Vagina (tissue), 2 donors: ENCODE measurements around the gene DAO. TPM values are rescaled to one million over a fixed set of nuclear protein-coding genes. Genes with fewer than 3 reads are reported as not detected.

Experiments
- DNase-seq, 2 donors: peaks; one replicate each; pipeline ENCODE4 v3.0.0-alpha.2; 2017; ENCODE audit errors: extremely low spot score in 2 of 2
- H3K27ac ChIP-seq: fragments of 200-600 bp; sonication (generic); one replicate; pipeline ENCODE4 v1.5.1; 2019
- H3K27me3 ChIP-seq: fragments of 200-600 bp; sonication (generic); one replicate; pipeline ENCODE4 v1.5.1; 2019
- H3K36me3 ChIP-seq, 2 donors: fragments of 200-600 bp; sonication (generic); one replicate each; pipeline ENCODE4 v1.5.1; 2017 to 2019
- H3K4me1 ChIP-seq: fragments of 200-600 bp; sonication (generic); one replicate; pipeline ENCODE4 v1.5.1; 2019
- H3K4me3 ChIP-seq, 2 donors: fragments of 200-600 bp; sonication (generic); 1 replicate in 1 of 2; 2 replicates in 1 of 2; pipeline ENCODE4 v1.5.1; 2016 to 2019
- H3K9me3 ChIP-seq: fragments of 200-600 bp; sonication (generic); one replicate; pipeline ENCODE4 v1.5.1; 2019
- POLR2A ChIP-seq, 2 donors: fragments of 450-650 bp; IDR thresholded peaks; one replicate each; pipeline ENCODE4 v1.6.1; 2017; ENCODE audit warnings: antibody characterized with exemption in 2 of 2, mild to moderate bottlenecking in 2 of 2, moderate library complexity in 2 of 2
- POLR2AphosphoS5 ChIP-seq, 2 donors: sonication (generic); formaldehyde crosslinking; IDR thresholded peaks; one replicate each; pipeline ENCODE4 v1.9.0; 2017; ENCODE audit warnings: antibody characterized with exemption in 2 of 2, mild to moderate bottlenecking in 2 of 2, low read depth in 1 of 2; ENCODE audit not compliant: insufficient read depth in 1 of 2
- intact Hi-C: fragments of 100-400 bp; cut with DNase I; formaldehyde crosslinking; loops from one replicate; pipeline ENCODE4 v1.15.1; 2023
- total RNA-seq: library from RNA; depleted of rRNA; stranded (reverse); fragments of >200 nt; gene quantifications from one replicate; pipeline ENCODE4 v1.2.3, GENCODE V29; 2016
- TF ChIP-seq, protein P1 (sequence below), 3 experiments: fragments of 450-650 bp in 2 of 3; fragments of 200-600 bp in 1 of 3; sonication (generic) in 1 of 3; IDR thresholded peaks; one replicate each; pipeline ENCODE4 v1.5.1; 2017 to 2019; ENCODE audit warnings: antibody characterized with exemption in 3 of 3, mild to moderate bottlenecking in 2 of 3, moderate library complexity in 2 of 3

Gene DAO
- total RNA-seq, 1 donor from 2014 or later: not detected

GRCh38 chr12:108928695-108929094, 48.8 kb downstream of the DAO start:
- H3K4me1 ChIP-seq: no peaks in the 10 kb centered on the region
- H3K36me3 ChIP-seq: no peaks in the 10 kb centered on the region
- no peak overlapping the region for H3K4me3 ChIP-seq
- H3K9me3 ChIP-seq: no peaks in the 10 kb centered on the region
- no peak overlapping the region for H3K27ac ChIP-seq
- intact Hi-C loops: no loop called here
- no peak for DNase-seq
- TF ChIP-seq POLR2AphosphoS5 (IDR thresholded peaks at IDR 0.05; ENCODE audit: insufficient read depth in 1 of 2, low read depth in 1 of 2) (no peak), POLR2A (IDR thresholded peaks at IDR 0.05) (no peak)
- TF ChIP-seq, protein P1, sequence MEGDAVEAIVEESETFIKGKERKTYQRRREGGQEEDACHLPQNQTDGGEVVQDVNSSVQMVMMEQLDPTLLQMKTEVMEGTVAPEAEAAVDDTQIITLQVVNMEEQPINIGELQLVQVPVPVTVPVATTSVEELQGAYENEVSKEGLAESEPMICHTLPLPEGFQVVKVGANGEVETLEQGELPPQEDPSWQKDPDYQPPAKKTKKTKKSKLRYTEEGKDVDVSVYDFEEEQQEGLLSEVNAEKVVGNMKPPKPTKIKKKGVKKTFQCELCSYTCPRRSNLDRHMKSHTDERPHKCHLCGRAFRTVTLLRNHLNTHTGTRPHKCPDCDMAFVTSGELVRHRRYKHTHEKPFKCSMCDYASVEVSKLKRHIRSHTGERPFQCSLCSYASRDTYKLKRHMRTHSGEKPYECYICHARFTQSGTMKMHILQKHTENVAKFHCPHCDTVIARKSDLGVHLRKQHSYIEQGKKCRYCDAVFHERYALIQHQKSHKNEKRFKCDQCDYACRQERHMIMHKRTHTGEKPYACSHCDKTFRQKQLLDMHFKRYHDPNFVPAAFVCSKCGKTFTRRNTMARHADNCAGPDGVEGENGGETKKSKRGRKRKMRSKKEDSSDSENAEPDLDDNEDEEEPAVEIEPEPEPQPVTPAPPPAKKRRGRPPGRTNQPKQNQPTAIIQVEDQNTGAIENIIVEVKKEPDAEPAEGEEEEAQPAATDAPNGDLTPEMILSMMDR (IDR thresholded peaks at IDR 0.05): no peak
- no peaks in the 10 kb centered on the region for H3K27me3 ChIP-seq

DNA sequence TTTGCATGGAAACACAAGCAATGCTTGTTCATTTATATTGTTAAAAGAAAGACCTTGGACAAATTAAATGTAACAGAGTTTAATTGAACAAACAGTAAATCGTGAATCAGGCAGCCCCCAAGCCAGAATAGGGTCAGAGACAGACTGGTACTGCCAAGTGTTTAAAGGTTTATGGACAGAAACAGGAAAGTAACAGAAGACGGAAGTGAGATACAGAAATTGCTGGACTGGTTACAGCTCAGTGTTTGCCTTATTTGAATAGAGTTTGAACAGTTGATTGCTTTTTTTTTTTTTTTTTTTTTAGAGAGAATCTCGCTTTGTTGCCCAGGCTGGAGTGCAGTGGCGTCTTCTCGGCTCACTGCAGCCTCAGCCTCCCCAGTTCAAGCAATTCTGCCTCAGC, 50.3 kb downstream of the DAO start:
- no peak for DNase-seq
- no peaks in the 10 kb centered on the region for H3K36me3 ChIP-seq
- H3K27ac ChIP-seq: no peak overlapping the region
- H3K27me3 ChIP-seq: no peaks in the 10 kb centered on the region
- intact Hi-C loops: no loop called here
- no peaks in the 10 kb centered on the region for H3K9me3 ChIP-seq
- TF ChIP-seq, protein P1 (IDR thresholded peaks at IDR 0.05): no peak
- TF ChIP-seq POLR2A (IDR thresholded peaks at IDR 0.05) (no peak), POLR2AphosphoS5 (IDR thresholded peaks at IDR 0.05; ENCODE audit: insufficient read depth in 1 of 2, low read depth in 1 of 2) (no peak)
- no peaks in the 10 kb centered on the region for H3K4me1 ChIP-seq
- no peak overlapping the region for H3K4me3 ChIP-seq

DNA sequence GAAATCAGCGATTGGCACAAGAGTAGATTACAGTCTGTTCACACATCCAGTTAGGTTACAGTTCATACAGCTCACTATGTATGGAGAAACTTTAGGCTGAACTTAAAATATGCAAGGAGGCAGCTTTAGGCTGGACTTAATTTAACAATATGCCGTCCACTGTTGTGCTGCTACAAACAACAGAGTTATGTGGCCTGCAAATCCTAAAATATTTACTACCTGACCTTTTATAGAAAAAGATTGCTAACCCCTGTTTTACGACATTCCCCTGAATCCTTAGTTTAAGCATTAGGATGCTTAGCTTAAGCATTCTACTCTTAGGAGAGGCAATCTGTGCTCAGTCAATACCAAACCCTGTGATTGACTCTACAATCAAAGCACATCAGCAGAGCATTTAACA, 50.9 kb downstream of the DAO start:
- TF ChIP-seq POLR2AphosphoS5 (IDR thresholded peaks at IDR 0.05; ENCODE audit: insufficient read depth in 1 of 2, low read depth in 1 of 2) (no peak), POLR2A (IDR thresholded peaks at IDR 0.05) (no peak)
- TF ChIP-seq, protein P1 (IDR thresholded peaks at IDR 0.05): no peak
- no peak overlapping the region for H3K4me3 ChIP-seq
- no peaks in the 10 kb centered on the region for H3K4me1 ChIP-seq
- no peak for DNase-seq
- no peaks in the 10 kb centered on the region for H3K9me3 ChIP-seq
- H3K27me3 ChIP-seq: no peaks in the 10 kb centered on the region
- intact Hi-C loops: no loop called here
- no peaks in the 10 kb centered on the region for H3K36me3 ChIP-seq
- H3K27ac ChIP-seq: no peak overlapping the region

GRCh38 chr12:108933949-108934348, 54.1 kb downstream of the DAO start:
- no peak overlapping the region for H3K27ac ChIP-seq
- no peak for DNase-seq
- TF ChIP-seq, protein P1 (IDR thresholded peaks at IDR 0.05): no peak
- TF ChIP-seq POLR2A (IDR thresholded peaks at IDR 0.05) (no peak), POLR2AphosphoS5 (IDR thresholded peaks at IDR 0.05; ENCODE audit: insufficient read depth in 1 of 2, low read depth in 1 of 2) (no peak)
- intact Hi-C loops: loop anchor here (2.0 kb wide), 1 partner anchor 99 kb away; no protein-coding TSS in a partner anchor
- no peak overlapping the region for H3K4me3 ChIP-seq
- H3K4me1 ChIP-seq: no peaks in the 10 kb centered on the region
- H3K36me3 ChIP-seq: no peaks in the 10 kb centered on the region
- H3K27me3 ChIP-seq: no peaks in the 10 kb centered on the region
- H3K9me3 ChIP-seq: no peaks in the 10 kb centered on the region

DNA sequence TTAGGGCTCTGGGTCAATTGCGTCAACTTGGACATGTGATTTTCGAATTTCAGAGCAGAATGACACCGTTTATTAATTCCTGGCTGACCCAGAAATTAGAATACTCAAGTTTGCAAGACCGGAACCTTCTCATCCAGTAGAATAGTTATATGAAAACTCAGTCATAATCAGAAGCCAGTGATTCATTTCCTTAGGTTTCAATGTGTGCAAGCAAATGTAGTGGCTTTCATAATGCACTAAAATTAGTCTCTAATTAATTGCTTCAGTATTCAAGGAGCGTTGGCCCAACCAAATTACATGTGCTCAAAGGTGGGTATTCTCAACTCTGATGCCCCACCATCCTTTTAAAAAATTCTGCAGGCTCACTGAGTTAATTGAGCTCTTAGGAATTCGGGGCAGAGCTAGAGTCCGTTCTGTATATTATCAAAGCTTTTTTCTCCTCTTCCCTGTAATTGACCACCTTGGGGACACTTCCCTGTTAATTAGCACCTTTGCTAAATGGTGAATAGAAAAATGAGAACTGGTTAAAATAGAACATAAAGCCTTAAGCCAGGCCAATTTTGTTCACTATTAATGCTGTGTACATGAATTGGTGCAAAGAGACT, 55.4 kb downstream of the DAO start:
- no peak for DNase-seq
- H3K27me3 ChIP-seq: no peaks in the 10 kb centered on the region
- no peaks in the 10 kb centered on the region for H3K36me3 ChIP-seq
- H3K27ac ChIP-seq: no peak overlapping the region
- no peaks in the 10 kb centered on the region for H3K9me3 ChIP-seq
- intact Hi-C loops: no loop called here
- TF ChIP-seq POLR2A (IDR thresholded peaks at IDR 0.05) (no peak), POLR2AphosphoS5 (IDR thresholded peaks at IDR 0.05; ENCODE audit: insufficient read depth in 1 of 2, low read depth in 1 of 2) (no peak)
- TF ChIP-seq, protein P1 (IDR thresholded peaks at IDR 0.05): no peak
- no peak overlapping the region for H3K4me3 ChIP-seq
- H3K4me1 ChIP-seq: no peaks in the 10 kb centered on the region
